NCI-H1417 treated with DMSO at 0.1 percent for 48 hours (cell line): Measurements from ENCODE around the gene CTNNA2.

ENCODE experiments used
- DNase-seq: peaks from one replicate; lab custom pipeline; 2025; lab: John Stamatoyannopoulos, UW

CTNNA2 gene

DNA sequence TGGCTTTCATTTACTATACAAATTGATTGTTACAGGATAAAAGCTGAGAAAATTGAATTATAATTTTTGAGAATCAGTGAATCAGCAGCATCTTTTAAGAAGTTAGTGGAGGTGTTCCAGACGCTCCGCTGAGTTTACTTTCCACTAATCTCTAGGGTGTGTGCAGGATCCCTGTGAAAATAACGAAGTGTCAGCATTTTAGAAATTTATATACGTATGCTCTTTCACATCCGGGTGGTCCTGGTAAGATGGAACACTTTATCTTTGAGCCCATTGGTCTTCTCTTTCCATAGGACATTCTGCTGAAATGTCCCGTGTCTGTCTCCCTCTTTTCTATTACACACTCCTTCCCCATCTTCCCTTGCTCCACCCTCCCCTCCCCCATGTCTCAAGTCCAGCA is 1060.3 kb downstream of the CTNNA2 start:
- no peak for DNase-seq

GRCh38 chr2:80573950-80574349 is 1061.1 kb downstream of the CTNNA2 start:
- DNase-seq, result no peak

DNA sequence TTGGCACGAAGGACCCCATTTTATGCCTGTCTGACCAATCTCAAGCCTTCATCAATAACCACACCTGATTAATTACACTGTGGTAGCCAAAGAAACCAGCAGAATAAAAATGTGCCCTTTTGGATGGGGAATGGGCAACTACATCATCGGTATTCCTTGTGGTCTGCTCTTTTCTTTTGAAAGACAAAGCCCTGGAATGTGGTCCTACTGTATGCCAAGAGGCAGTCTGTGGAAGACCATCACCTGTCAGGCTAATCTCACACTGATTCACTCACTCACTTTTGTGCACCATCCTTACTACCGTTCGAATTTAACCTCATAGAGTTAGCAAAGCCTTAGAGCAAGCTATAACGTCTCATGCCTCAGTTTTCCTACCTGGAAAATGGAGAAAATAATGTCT is 1066.9 kb downstream of the CTNNA2 start:
- no peak for DNase-seq

- no peak for DNase-seq
These were observed 1078.4 kb downstream of the CTNNA2 start for GRCh38 chr2:80591233-80591632.

DNA sequence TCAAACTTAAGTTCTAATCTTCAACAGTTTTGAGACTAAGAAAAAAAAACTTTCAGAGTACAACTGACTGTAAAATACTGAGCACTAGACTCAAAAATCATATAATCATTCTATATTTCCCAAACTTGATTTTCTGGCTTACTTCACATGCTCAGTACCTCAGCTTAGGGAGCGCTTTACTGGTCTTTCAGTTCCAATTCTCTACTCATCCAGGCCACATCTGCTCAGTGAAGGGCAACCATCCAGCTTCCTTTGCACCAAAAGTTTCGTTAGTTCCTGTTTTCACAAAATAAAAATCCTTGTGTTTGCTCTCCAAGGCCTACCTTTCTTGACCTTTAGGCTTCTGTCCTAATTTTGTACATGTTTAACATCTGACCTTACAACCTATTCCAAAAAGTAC is 1079.3 kb downstream of the CTNNA2 start:
- DNase-seq, result no peak

DNA sequence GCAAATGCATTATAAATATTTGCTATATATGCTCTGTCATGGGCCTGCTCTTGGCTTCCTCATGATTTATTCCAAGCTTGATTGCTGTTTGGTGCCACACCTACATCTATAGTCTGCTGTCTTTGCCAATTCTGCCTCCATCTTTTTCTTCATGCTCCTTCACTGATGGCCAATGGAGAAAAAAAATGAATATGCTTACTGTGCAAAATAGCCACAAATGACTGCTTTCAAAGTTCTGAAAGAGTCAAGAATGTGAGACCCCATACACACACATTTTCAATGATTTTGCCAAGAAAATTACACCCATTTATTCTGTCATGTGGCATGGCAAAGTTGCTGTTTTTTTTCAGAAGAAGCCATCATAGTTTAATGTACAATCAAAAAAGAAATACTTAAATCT is 1097.3 kb downstream of the CTNNA2 start:
- DNase-seq, result no peak

- no peak for DNase-seq
These were observed 1108.8 kb downstream of the CTNNA2 start for GRCh38 chr2:80621656-80622055.

DNA sequence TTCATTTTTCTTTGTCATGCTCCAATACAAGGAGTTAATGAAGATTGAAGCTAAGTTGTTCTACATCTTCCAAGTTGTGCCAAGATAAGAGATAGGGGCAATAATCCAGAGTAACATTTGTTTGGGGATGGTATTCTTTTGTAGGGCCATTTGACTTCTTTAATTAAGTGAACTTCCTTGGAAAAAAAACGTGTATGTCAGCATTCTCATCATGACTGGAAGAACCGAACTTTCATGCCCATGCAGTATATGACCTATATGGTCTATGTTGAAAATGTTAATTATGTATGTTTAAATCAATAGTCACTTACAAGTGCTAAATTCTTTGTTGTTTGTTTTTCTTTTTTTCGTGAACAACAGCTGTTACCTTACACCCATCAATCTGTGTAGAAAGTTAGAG is 1111.2 kb downstream of the CTNNA2 start:
- no peak for DNase-seq

DNA sequence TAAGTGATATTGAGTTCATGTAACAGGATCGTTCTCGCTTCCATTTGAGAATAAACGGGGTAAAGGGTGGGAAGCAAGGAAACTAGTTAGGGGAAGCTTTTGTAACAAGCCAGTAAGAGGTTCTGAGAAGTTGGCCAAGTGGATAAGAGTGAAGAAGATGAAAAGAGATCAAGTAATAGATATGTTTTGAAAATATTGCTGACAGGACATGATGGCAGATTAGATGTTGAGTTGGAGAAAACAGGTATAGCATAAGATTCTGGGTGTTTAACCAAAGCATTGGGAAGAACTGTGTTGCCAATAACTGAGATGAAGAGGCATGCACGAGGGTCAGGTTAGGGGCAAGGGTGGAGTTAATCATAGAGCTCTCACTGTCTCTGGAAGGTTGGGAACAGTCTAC is 1121.7 kb downstream of the CTNNA2 start:
- DNase-seq, result no peak

DNA sequence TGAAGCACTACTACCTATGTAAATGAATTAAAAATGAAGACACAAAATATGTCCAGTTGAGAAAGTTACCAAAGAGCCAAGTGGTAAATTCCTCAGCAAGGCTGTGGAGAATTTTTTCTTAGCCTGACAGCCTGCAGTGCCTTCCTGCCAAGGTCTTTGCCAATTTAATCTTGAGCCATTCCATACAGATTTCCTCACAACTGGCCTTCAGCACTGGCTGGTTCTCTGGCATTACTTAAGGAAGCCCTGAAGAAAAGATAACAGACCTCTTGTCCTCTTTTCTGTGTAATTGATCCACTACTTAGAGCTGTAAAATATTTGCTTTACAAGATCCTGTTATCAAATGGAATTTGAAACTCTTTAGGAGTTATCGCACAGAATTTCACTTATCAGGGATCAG is 1125.9 kb downstream of the CTNNA2 start:
- DNase-seq, result no peak

GRCh38 chr2:80642465-80642864 is 1129.6 kb downstream of the CTNNA2 start:
- DNase-seq, result no peak

DNA sequence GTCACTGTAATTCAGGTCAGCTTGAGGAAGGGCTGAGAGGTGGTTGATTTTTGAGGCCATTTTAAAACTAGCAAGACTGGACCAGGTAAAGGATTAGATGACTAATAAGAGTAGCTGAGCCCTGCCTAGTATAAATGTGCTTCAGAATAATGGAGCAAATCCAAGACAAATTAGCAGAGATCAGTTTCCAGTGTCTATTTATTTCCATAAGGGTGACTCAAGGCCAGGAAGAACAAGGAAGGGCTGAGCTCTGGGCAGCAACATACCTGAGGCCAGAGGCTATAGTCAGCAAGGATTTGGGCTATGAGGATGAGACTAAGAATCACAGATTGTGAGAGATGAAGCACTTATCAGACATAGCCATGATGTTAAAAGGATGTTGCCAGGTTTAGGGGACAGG is 1130.7 kb downstream of the CTNNA2 start:
- no peak for DNase-seq

DNA sequence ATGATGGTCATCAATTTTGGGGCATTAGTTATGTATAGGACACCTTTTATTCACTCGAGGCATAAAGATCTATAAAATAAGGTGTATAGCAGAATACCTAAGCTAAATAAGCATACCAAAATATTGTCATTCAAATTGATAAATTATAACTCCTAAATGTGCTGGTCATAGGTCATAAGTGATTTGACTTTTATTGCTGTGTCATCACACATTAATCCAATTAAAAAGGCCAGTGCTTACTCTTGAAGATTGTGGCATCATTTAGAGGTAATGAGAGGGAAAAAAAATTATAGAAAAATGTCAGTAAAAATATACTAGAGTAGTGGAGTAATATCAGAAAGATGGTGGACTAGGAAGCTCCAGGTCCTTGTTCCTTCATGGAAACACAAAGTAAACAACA is 1138.6 kb downstream of the CTNNA2 start:
- DNase-seq, result no peak

- no peak for DNase-seq
These were observed 1142.4 kb downstream of the CTNNA2 start for GRCh38 chr2:80655265-80655664.

GRCh38 chr2:80670763-80671162 is 1157.9 kb downstream of the CTNNA2 start:
- no peak for DNase-seq

- DNase-seq, result no peak
These were observed 1174.7 kb downstream of the CTNNA2 start for GRCh38 chr2:80687524-80687923.

GRCh38 chr2:80689106-80689505 is 1176.3 kb downstream of the CTNNA2 start:
- no peak for DNase-seq
